ENCODE measurements around the gene XAB2.

The XAB2 gene

GRCh38 chr19:7629347-7630054 is at the start of gene XAB2, which contains the start of gene PET100:
XAB2 (minus strand) TSS chr19:7629545; CDS start chr19:7629527, 18 bp downstream.
PET100 (plus strand) TSS chr19:7629793; CDS start chr19:7629834, 41 bp downstream.
- Histone ChIP-seq H3K27me3 (ENCODE audit: insufficient read depth, low read length) (no peaks in the 10 kb centered on the region), H3K4me1 (ENCODE audit: insufficient read depth, low read length) (peaks cover 22% of the 10 kb centered on the region), H2AFZ (ENCODE audit: low read depth, low read length) (no peak within 1 kb of the TSS), H3K9me3 (ENCODE audit: low read length) (no peaks in the 10 kb centered on the region), H3K4me3 (ENCODE audit: low read length) (peak within 1 kb of the TSS; percentile 90), H3K36me3 (ENCODE audit: insufficient read depth, low read length) (peaks cover 20% of the 10 kb centered on the region)

- H2AFZ ChIP-seq (ENCODE audit: low read depth, low read length) = no peak overlapping the region
- H3K4me1 ChIP-seq (ENCODE audit: insufficient read depth, low read length) = peaks cover 8% of the 10 kb centered on the region
- H3K27me3 ChIP-seq (ENCODE audit: insufficient read depth, low read length) = peaks cover 5% of the 10 kb centered on the region
- H3K4me3 ChIP-seq (ENCODE audit: low read length) = no peak overlapping the region
- peaks cover 7% of the 10 kb centered on the region for H3K36me3 ChIP-seq (ENCODE audit: insufficient read depth, low read length)
- H3K9me3 ChIP-seq (ENCODE audit: low read length) = no peaks in the 10 kb centered on the region
Measured at GRCh38 chr19:7677669-7678311, 48.4 kb upstream of the XAB2 start.

GRCh38 chr19:7676854-7677253 is 47.5 kb upstream of the XAB2 start, which contains the start of gene MCEMP1:
MCEMP1 (plus strand) TSS chr19:7677090; CDS start chr19:7677121, 31 bp downstream.
- no peaks in the 10 kb centered on the region for H3K36me3 ChIP-seq (ENCODE audit: insufficient read depth, low read length)
- H3K27me3 ChIP-seq (ENCODE audit: insufficient read depth, low read length) = peaks cover 9% of the 10 kb centered on the region
- H3K9me3 ChIP-seq (ENCODE audit: low read length) = no peaks in the 10 kb centered on the region
- H2AFZ ChIP-seq (ENCODE audit: low read depth, low read length) = no peak within 1 kb of the TSS
- H3K4me1 ChIP-seq (ENCODE audit: insufficient read depth, low read length) = peaks cover 7% of the 10 kb centered on the region
- H3K4me3 ChIP-seq (ENCODE audit: low read length) = no peak within 1 kb of the TSS

- Histone ChIP-seq H3K36me3 (ENCODE audit: insufficient read depth, low read length) (no peaks in the 10 kb centered on the region), H3K9me3 (ENCODE audit: low read length) (no peaks in the 10 kb centered on the region), H2AFZ (ENCODE audit: low read depth, low read length) (no peak overlapping the region), H3K27me3 (ENCODE audit: insufficient read depth, low read length) (peaks cover 9% of the 10 kb centered on the region), H3K4me1 (ENCODE audit: insufficient read depth, low read length) (peaks cover 2% of the 10 kb centered on the region), H3K4me3 (ENCODE audit: low read length) (no peak overlapping the region)
Measured at GRCh38 chr19:7676376-7676775, 47.0 kb upstream of the XAB2 start.

GRCh38 chr19:7674010-7675005 is 45.0 kb upstream of the XAB2 start:
- Histone ChIP-seq H2AFZ (ENCODE audit: low read depth, low read length) (no peak overlapping the region), H3K36me3 (ENCODE audit: insufficient read depth, low read length) (no peaks in the 10 kb centered on the region), H3K4me3 (ENCODE audit: low read length) (no peak overlapping the region), H3K9me3 (ENCODE audit: low read length) (no peaks in the 10 kb centered on the region), H3K27me3 (ENCODE audit: insufficient read depth, low read length) (peaks cover 15% of the 10 kb centered on the region), H3K4me1 (ENCODE audit: insufficient read depth, low read length) (no peaks in the 10 kb centered on the region)

- H3K27me3 ChIP-seq (ENCODE audit: insufficient read depth, low read length) = peaks cover 16% of the 10 kb centered on the region
Measured at GRCh38 chr19:7672522-7672921, 43.2 kb upstream of the XAB2 start.

GRCh38 chr19:7670790-7671189 is 41.4 kb upstream of the XAB2 start:
- Histone ChIP-seq H3K36me3 (ENCODE audit: insufficient read depth, low read length) (no peaks in the 10 kb centered on the region), H3K27me3 (ENCODE audit: insufficient read depth, low read length) (peaks cover 15% of the 10 kb centered on the region), H3K4me3 (ENCODE audit: low read length) (no peak overlapping the region)

More at GRCh38 chr19:7672522-7672921, 43.2 kb upstream of the XAB2 start:
- Histone ChIP-seq H2AFZ (ENCODE audit: low read depth, low read length) (no peak overlapping the region), H3K4me1 (ENCODE audit: insufficient read depth, low read length) (no peaks in the 10 kb centered on the region), H3K36me3 (ENCODE audit: insufficient read depth, low read length) (no peaks in the 10 kb centered on the region), H3K9me3 (ENCODE audit: low read length) (no peaks in the 10 kb centered on the region), H3K4me3 (ENCODE audit: low read length) (no peak overlapping the region)

GRCh38 chr19:7670150-7670783 is 40.9 kb upstream of the XAB2 start:
- Histone ChIP-seq H3K9me3 (ENCODE audit: low read length) (no peaks in the 10 kb centered on the region), H3K4me1 (ENCODE audit: insufficient read depth, low read length) (no peaks in the 10 kb centered on the region), H2AFZ (ENCODE audit: low read depth, low read length) (no peak overlapping the region), H3K27me3 (ENCODE audit: insufficient read depth, low read length) (peaks cover 15% of the 10 kb centered on the region), H3K36me3 (ENCODE audit: insufficient read depth, low read length) (no peaks in the 10 kb centered on the region), H3K4me3 (ENCODE audit: low read length) (no peak overlapping the region)

More at GRCh38 chr19:7670790-7671189, 41.4 kb upstream of the XAB2 start:
- H3K9me3 ChIP-seq (ENCODE audit: low read length) = no peaks in the 10 kb centered on the region
- H3K4me1 ChIP-seq (ENCODE audit: insufficient read depth, low read length) = no peaks in the 10 kb centered on the region
- H2AFZ ChIP-seq (ENCODE audit: low read depth, low read length) = no peak overlapping the region

- peaks cover 15% of the 10 kb centered on the region for H3K27me3 ChIP-seq (ENCODE audit: insufficient read depth, low read length)
- no peak overlapping the region for H3K4me3 ChIP-seq (ENCODE audit: low read length)
Measured at GRCh38 chr19:7669641-7670040, 40.3 kb upstream of the XAB2 start.

GRCh38 chr19:7668842-7669241 is 39.5 kb upstream of the XAB2 start, which contains the start of gene RETN:
RETN (plus strand) TSS chr19:7669049; CDS start chr19:7669327, 278 bp downstream.
- H3K4me1 ChIP-seq (ENCODE audit: insufficient read depth, low read length) = no peaks in the 10 kb centered on the region
- no peaks in the 10 kb centered on the region for H3K9me3 ChIP-seq (ENCODE audit: low read length)
- peaks cover 15% of the 10 kb centered on the region for H3K27me3 ChIP-seq (ENCODE audit: insufficient read depth, low read length)
- H3K4me3 ChIP-seq (ENCODE audit: low read length) = no peak within 1 kb of the TSS
- H3K36me3 ChIP-seq (ENCODE audit: insufficient read depth, low read length) = no peaks in the 10 kb centered on the region
- no peak within 1 kb of the TSS for H2AFZ ChIP-seq (ENCODE audit: low read depth, low read length)

More at GRCh38 chr19:7669641-7670040, 40.3 kb upstream of the XAB2 start:
- Histone ChIP-seq H3K9me3 (ENCODE audit: low read length) (no peaks in the 10 kb centered on the region), H2AFZ (ENCODE audit: low read depth, low read length) (no peak overlapping the region), H3K36me3 (ENCODE audit: insufficient read depth, low read length) (no peaks in the 10 kb centered on the region), H3K4me1 (ENCODE audit: insufficient read depth, low read length) (no peaks in the 10 kb centered on the region)

- H3K4me1 ChIP-seq (ENCODE audit: insufficient read depth, low read length) = no peaks in the 10 kb centered on the region
- no peaks in the 10 kb centered on the region for H3K36me3 ChIP-seq (ENCODE audit: insufficient read depth, low read length)
- no peak overlapping the region for H3K4me3 ChIP-seq (ENCODE audit: low read length)
- peaks cover 11% of the 10 kb centered on the region for H3K27me3 ChIP-seq (ENCODE audit: insufficient read depth, low read length)
- H3K9me3 ChIP-seq (ENCODE audit: low read length) = no peaks in the 10 kb centered on the region
- no peak overlapping the region for H2AFZ ChIP-seq (ENCODE audit: low read depth, low read length)
Measured at GRCh38 chr19:7665076-7665475, 35.7 kb upstream of the XAB2 start.

GRCh38 chr19:7663706-7664105 is 34.4 kb upstream of the XAB2 start:
- Histone ChIP-seq H3K9me3 (ENCODE audit: low read length) (no peaks in the 10 kb centered on the region), H3K4me3 (ENCODE audit: low read length) (no peak overlapping the region), H2AFZ (ENCODE audit: low read depth, low read length) (no peak overlapping the region), H3K4me1 (ENCODE audit: insufficient read depth, low read length) (no peaks in the 10 kb centered on the region), H3K27me3 (ENCODE audit: insufficient read depth, low read length) (no peaks in the 10 kb centered on the region), H3K36me3 (ENCODE audit: insufficient read depth, low read length) (no peaks in the 10 kb centered on the region)

Measured in neuron (in vitro differentiated cells).